Inflammatory macrophage treated with lipopolysaccharide for 4 hours (primary cell): Measurements from ENCODE around the gene RAB1B.

Experiments used
- DNase-seq: peaks from one replicate; pipeline ENCODE4 v3.0.0-alpha.2; 2020

Gene RAB1B

GRCh38 chr11:66325263-66325671 is 56.8 kb downstream of the RAB1B start:
- DNase-seq, result no peak

- DNase-seq, result no peak
Observed at GRCh38 chr11:66326261-66327111, 58.0 kb downstream of the RAB1B start.
